ENCODE results near the gene FRMD8.

FRMD8 gene

DNA sequence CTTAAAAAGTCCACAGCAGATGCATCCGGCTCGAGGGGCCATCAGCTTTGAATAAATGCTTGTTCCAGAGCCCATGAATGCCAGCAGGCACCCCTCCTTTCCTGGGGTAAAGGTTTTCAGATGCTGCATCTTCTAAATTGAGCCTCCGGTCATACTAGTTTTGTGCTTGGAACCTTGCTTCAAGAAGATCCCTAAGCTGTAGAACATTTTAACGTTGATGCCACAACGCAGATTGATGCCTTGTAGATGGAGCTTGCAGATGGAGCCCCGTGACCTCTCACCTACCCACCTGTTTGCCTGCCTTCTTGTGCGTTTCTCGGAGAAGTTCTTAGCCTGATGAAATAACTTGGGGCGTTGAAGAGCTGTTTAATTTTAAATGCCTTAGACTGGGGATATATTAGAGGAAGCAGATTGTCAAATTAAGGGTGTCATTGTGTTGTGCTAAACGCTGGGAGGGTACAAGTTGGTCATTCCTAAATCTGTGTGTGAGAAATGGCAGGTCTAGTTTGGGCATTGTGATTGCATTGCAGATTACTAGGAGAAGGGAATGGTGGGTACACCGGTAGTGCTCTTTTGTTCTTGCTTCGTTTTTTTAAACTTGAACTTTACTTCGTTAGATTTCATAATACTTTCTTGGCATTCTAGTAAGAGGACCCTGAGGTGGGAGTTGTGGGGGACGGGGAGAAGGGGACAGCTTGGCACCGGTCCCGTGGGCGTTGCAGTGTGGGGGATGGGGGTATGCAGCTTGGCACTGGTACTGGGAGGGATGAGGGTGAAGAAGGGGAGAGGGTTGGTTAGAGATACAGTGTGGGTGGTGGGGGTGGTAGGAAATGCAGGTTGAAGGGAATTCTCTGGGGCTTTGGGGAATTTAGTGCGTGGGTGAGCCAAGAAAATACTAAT is 38.0 kb downstream of the FRMD8 start:
- peaks cover 53% of the 10 kb centered on the region for H3K4me1 ChIP-seq
- H3K9me3 ChIP-seq: peaks cover 3% of the 10 kb centered on the region; the same call in 1 of the 2 replicates
- in situ Hi-C loops (cut with MboI; ENCODE audit: low sequenced_read_pairs): no loop called here
- H3K27me3 ChIP-seq (ENCODE audit: low read depth): no peaks in the 10 kb centered on the region
- DNase-seq (ENCODE audit: low spot score in 2 of 2): peak in 1 of 2 experiments; percentile 81
- peak overlapping the region; percentile 87 for H3K4me3 ChIP-seq
- H3K36me3 ChIP-seq (replicated peaks): peaks cover 50% of the 10 kb centered on the region

DNA sequence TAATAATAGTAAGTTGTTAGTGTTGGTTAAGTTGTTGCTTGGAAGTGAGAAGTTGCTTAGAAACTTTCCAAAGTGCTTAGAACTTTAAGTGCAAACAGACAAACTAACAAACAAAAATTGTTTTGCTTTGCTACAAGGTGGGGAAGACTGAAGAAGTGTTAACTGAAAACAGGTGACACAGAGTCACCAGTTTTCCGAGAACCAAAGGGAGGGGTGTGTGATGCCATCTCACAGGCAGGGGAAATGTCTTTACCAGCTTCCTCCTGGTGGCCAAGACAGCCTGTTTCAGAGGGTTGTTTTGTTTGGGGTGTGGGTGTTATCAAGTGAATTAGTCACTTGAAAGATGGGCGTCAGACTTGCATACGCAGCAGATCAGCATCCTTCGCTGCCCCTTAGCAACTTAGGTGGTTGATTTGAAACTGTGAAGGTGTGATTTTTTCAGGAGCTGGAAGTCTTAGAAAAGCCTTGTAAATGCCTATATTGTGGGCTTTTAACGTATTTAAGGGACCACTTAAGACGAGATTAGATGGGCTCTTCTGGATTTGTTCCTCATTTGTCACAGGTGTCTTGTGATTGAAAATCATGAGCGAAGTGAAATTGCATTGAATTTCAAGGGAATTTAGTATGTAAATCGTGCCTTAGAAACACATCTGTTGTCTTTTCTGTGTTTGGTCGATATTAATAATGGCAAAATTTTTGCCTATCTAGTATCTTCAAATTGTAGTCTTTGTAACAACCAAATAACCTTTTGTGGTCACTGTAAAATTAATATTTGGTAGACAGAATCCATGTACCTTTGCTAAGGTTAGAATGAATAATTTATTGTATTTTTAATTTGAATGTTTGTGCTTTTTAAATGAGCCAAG is 38.9 kb downstream of the FRMD8 start:
- Histone ChIP-seq H3K27me3 (ENCODE audit: low read depth) (no peaks in the 10 kb centered on the region), H3K4me1 (peaks cover 50% of the 10 kb centered on the region), H3K9me3 (peaks cover 3% of the 10 kb centered on the region; the same call in 1 of the 2 replicates), H3K36me3 (replicated peaks) (peaks cover 53% of the 10 kb centered on the region), H3K4me3 (peak overlapping the region; percentile 87)
- in situ Hi-C loops (cut with MboI; ENCODE audit: low sequenced_read_pairs): no loop called here
- DNase-seq (ENCODE audit: low spot score in 2 of 2): peak in 1 of 2 experiments; percentile 65

GRCh38 chr11:65425971-65426838 is 39.8 kb downstream of the FRMD8 start:
- H3K36me3 ChIP-seq (replicated peaks): peaks cover 62% of the 10 kb centered on the region
- H3K27me3 ChIP-seq (ENCODE audit: low read depth): no peaks in the 10 kb centered on the region
- peaks cover 3% of the 10 kb centered on the region; the same call in 1 of the 2 replicates for H3K9me3 ChIP-seq
- peak overlapping the region; percentile 87 for H3K4me3 ChIP-seq
- H3K4me1 ChIP-seq: peaks cover 50% of the 10 kb centered on the region
- DNase-seq (ENCODE audit: low spot score in 2 of 2): no peak
- in situ Hi-C loops (cut with MboI; ENCODE audit: low sequenced_read_pairs): no loop called here

- H3K4me1 ChIP-seq: peaks cover 45% of the 10 kb centered on the region
Observed at GRCh38 chr11:65426839-65427690, 40.6 kb downstream of the FRMD8 start.

GRCh38 chr11:65427691-65428577 is 41.5 kb downstream of the FRMD8 start:
- peak in 1 of 2 experiments; percentile 49 for DNase-seq (ENCODE audit: low spot score in 2 of 2)
- peaks cover 3% of the 10 kb centered on the region; the same call in 1 of the 2 replicates for H3K9me3 ChIP-seq
- H3K4me3 ChIP-seq: peak overlapping the region; percentile 87
- H3K36me3 ChIP-seq (replicated peaks): peaks cover 68% of the 10 kb centered on the region
- no peaks in the 10 kb centered on the region for H3K27me3 ChIP-seq (ENCODE audit: low read depth)
- peaks cover 45% of the 10 kb centered on the region for H3K4me1 ChIP-seq
- in situ Hi-C loops (cut with MboI; ENCODE audit: low sequenced_read_pairs): no loop called here

More at GRCh38 chr11:65426839-65427690, 40.6 kb downstream of the FRMD8 start:
- peaks cover 3% of the 10 kb centered on the region; the same call in 1 of the 2 replicates for H3K9me3 ChIP-seq
- in situ Hi-C loops (cut with MboI; ENCODE audit: low sequenced_read_pairs): no loop called here
- H3K27me3 ChIP-seq (ENCODE audit: low read depth): no peaks in the 10 kb centered on the region
- DNase-seq (ENCODE audit: low spot score in 2 of 2): peak; percentile 34 to 55
- peak overlapping the region; percentile 87 for H3K4me3 ChIP-seq
- peaks cover 66% of the 10 kb centered on the region for H3K36me3 ChIP-seq (replicated peaks)

GRCh38 chr11:65428578-65429067 is 42.2 kb downstream of the FRMD8 start:
- Histone ChIP-seq H3K27me3 (ENCODE audit: low read depth) (no peaks in the 10 kb centered on the region), H3K4me1 (peaks cover 49% of the 10 kb centered on the region), H3K9me3 (peaks cover 3% of the 10 kb centered on the region; the same call in 1 of the 2 replicates), H3K36me3 (replicated peaks) (peaks cover 66% of the 10 kb centered on the region), H3K4me3 (peak overlapping the region; percentile 87)
- peak in 1 of 2 experiments; percentile 54 for DNase-seq (ENCODE audit: low spot score in 2 of 2)
- in situ Hi-C loops (cut with MboI; ENCODE audit: low sequenced_read_pairs): no loop called here

DNA sequence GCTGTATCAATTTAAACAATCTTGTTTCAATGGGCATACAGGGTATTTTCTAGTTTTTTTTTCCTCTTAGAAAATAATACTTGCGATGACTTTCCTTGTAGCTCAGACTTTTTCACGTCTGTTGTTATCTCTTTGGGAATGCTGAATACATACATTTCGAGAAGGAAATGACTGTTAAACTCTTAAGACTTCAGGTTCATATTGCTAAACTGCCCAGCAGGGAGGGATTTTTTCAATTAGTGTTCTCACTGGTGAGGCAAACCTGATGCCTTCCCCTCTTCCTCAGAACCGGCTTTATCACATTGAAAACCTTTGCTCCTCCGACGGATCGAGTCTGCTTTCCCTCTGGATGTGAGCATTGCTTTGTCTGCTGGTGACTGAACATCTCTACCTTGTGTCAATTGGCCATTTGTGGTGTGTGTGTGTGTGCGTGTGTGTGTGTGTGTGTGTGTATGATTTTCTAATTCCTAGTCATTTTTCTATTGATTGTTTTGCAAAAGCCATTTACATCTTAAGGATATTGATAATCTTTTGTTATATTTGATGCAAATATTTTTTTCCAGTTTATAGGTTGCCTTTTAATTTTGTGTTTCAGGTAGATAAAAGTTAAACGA is 42.7 kb downstream of the FRMD8 start:
- H3K4me1 ChIP-seq: peaks cover 53% of the 10 kb centered on the region

DNA sequence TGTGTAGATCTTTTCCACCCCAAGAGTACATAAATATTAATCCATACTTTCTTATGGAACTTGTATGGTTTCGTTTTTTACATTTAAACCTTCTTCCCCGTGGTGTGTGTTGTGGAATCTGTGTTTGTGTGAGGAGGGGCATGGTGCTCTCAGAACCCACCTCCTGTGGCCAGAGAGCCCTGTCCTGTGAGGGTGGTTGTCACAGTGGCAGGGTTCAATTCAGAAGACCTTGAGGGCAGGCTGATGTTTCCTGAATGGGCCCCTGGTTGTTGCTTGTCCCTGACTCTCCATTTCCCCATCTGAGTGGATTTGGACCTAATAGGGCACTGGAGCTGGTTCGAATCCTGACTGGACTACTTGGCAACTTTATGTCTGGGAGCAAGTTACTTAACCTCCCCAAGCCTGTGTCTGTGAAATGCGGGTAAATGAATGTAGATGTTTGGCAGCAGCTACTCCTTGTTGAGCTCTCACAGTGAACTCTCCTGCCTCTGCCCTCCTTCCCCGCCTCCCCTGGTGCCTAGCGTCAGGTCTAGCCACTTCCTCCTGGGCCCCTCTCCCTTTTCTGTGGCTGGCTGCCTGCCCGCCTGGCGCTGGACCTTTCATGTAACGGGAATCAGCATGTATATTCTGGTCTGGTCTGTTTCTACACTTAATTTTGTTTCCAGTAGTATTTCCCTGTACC is 43.4 kb downstream of the FRMD8 start:
- in situ Hi-C loops (cut with MboI; ENCODE audit: low sequenced_read_pairs): no loop called here
- Histone ChIP-seq H3K36me3 (replicated peaks) (peaks cover 64% of the 10 kb centered on the region), H3K27me3 (ENCODE audit: low read depth) (no peaks in the 10 kb centered on the region), H3K9me3 (no peaks in the 10 kb centered on the region), H3K4me3 (peak overlapping the region; percentile 2), H3K4me1 (peaks cover 59% of the 10 kb centered on the region)
- DNase-seq (ENCODE audit: low spot score in 2 of 2): peak in 1 of 2 experiments; percentile 72

More for the DNA sequence above, 42.7 kb downstream of the FRMD8 start:
- H3K4me3 ChIP-seq: peak overlapping the region; percentile 2; the same call in 1 of the 2 replicates
- in situ Hi-C loops (cut with MboI; ENCODE audit: low sequenced_read_pairs): no loop called here
- peaks cover 3% of the 10 kb centered on the region; the same call in 1 of the 2 replicates for H3K9me3 ChIP-seq
- peaks cover 64% of the 10 kb centered on the region for H3K36me3 ChIP-seq (replicated peaks)
- DNase-seq (ENCODE audit: low spot score in 2 of 2): peak in 1 of 2 experiments; percentile 58
- H3K27me3 ChIP-seq (ENCODE audit: low read depth): no peaks in the 10 kb centered on the region

GRCh38 chr11:65430406-65431217 is 44.2 kb downstream of the FRMD8 start:
- DNase-seq (ENCODE audit: low spot score in 2 of 2): no peak
- Histone ChIP-seq H3K36me3 (replicated peaks) (peaks cover 64% of the 10 kb centered on the region), H3K4me3 (no peak overlapping the region; the same call in 1 of the 2 replicates), H3K9me3 (no peaks in the 10 kb centered on the region), H3K4me1 (peaks cover 59% of the 10 kb centered on the region), H3K27me3 (ENCODE audit: low read depth) (no peaks in the 10 kb centered on the region)
- in situ Hi-C loops (cut with MboI; ENCODE audit: low sequenced_read_pairs): no loop called here

DNA sequence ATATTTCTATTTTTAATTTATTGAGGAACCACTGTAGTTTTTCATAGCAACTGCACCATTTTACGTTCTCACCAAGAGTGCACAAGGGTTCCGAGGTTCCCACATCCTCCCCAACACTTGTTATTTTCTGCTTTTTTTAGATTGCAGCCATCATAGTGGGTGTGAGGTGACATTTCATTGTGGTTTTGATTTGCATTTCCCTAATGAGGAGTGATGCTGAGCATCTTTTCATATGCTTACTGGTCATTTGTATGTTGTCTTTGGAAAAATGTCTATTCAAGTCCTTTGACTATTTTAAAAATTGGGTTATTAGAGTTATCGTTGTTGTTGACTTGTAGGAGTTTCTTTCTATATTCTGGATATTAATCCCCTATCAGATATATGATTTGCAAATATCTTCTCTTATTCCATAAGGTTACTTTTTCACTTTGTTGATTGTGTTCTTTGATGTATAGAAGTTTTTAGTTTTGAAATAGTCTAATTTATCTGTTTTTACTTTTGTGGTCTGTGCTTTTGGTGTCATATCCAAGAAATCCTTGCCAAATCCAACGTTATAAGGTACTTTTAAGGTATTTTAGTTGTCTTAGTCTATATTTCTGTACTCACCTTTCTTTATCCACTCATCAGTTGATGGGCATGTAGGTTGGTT is 45.1 kb downstream of the FRMD8 start:
- Histone ChIP-seq H3K4me1 (peaks cover 56% of the 10 kb centered on the region), H3K27me3 (ENCODE audit: low read depth) (no peaks in the 10 kb centered on the region), H3K4me3 (no peak overlapping the region), H3K36me3 (replicated peaks) (peaks cover 64% of the 10 kb centered on the region), H3K9me3 (no peaks in the 10 kb centered on the region)
- in situ Hi-C loops (cut with MboI; ENCODE audit: low sequenced_read_pairs): no loop called here
- no peak for DNase-seq (ENCODE audit: low spot score in 2 of 2)

All from HAP-1 (cell line).